ENCODE results near the gene FRG2C. TPM values are rescaled to one million over a fixed set of nuclear protein-coding genes. Genes with fewer than 3 reads are reported as not detected.
A peak's percentile ranks its signal among the peaks of the same experiment; 100 is the strongest.
"Not testable (repeated sequence)": the region's sequence is repeated elsewhere in the genome, so short reads cannot be mapped to it uniquely, and the experiment has no call there.

FRG2C gene
- total and polyA plus RNA-seq, 2 of the 4 experiments (the other 2 are of a cell fraction) = not detected

GRCh38 chr3:75669348-75670297 is 5.5 kb downstream of the FRG2C start:
- intact Hi-C loops (cut with micrococcal nuclease); H2AK5ac ChIP-seq (ENCODE audit: low read depth, low read length); H3K27ac ChIP-seq (ENCODE audit: insufficient read depth, low read length); H3K4me2 ChIP-seq (ENCODE audit: low read depth, low read length); H3K14ac ChIP-seq (replicated peaks; ENCODE audit: low read depth, low read length); H3K79me1 ChIP-seq (ENCODE audit: low read depth in 1 of 2, low read length in 2 of 2); H2BK5ac ChIP-seq (ENCODE audit: low read depth, low read length, poor library complexity, severe bottlenecking); H2BK20ac ChIP-seq (ENCODE audit: low read depth, low read length); H2AK9ac ChIP-seq (replicated peaks; ENCODE audit: low read depth, low read length, poor library complexity); H3K4me3 ChIP-seq (ENCODE audit: insufficient read depth, low read depth, low read length); H2BK120ac ChIP-seq (ENCODE audit: low read depth, low read length); H4K20me1 ChIP-seq (ENCODE audit: insufficient read depth, low read length); H3K18ac ChIP-seq (ENCODE audit: low read depth, low read length); H4K8ac ChIP-seq (ENCODE audit: low read depth in 2 of 2, low read length in 2 of 2); H3K36me3 ChIP-seq (ENCODE audit: control insufficient read depth, insufficient read depth, low read length); H3K9me1 ChIP-seq (ENCODE audit: insufficient read depth, low read length); H3K4ac ChIP-seq (ENCODE audit: low read depth, low read length); H3K4me1 ChIP-seq (ENCODE audit: control insufficient read depth, insufficient read depth, low read length); in situ Hi-C loops (cut with MboI; ENCODE audit: low sequenced_read_pairs); H3K56ac ChIP-seq (ENCODE audit: extremely low read depth, insufficient read depth, low read length); CTCF ChIA-PET; POLR2A ChIA-PET (ENCODE audit: unreplicated experiment); H3K23ac ChIP-seq (ENCODE audit: low read depth, low read length); H4K5ac ChIP-seq (ENCODE audit: low read depth, low read length); H2BK15ac ChIP-seq (ENCODE audit: low read depth, low read length); H4K91ac ChIP-seq (ENCODE audit: insufficient read depth, low read depth, low read length); H3K9ac ChIP-seq (ENCODE audit: low read depth, low read length); BruUV-seq (replicated peaks); dilution Hi-C loops (cut with HindIII; ENCODE audit: low sequenced_read_pairs, unreplicated experiment): not testable (repeated sequence)
- Histone ChIP-seq H3K27me3 (ENCODE audit: control insufficient read depth, insufficient read depth, low read length) (peaks cover 11% of the 10 kb centered on the region; the same call in 1 of the 2 replicates), H2AFZ (replicated peaks; ENCODE audit: low read length, poor library complexity) (peak overlapping the region; percentile 63), H3K9me3 (ENCODE audit: control insufficient read depth, insufficient read depth, low read length) (peaks cover 15% of the 10 kb centered on the region)
- DNase-seq (peak; percentile 12), ATAC-seq (ENCODE audit: low read depth) (peak; percentile 12)
- 27% methylated on average over 55 of the region's 71 CpGs; no CpG with 5 or more reads in 1 of the 2 experiments for WGBS, 2 experiments (ENCODE audit: extremely low coverage in 2 of 2, insufficient read length in 1 of 2)

GRCh38 chr3:75670298-75671286 is 6.5 kb downstream of the FRG2C start:
- H4K20me1 ChIP-seq (ENCODE audit: insufficient read depth, low read length); H4K91ac ChIP-seq (ENCODE audit: insufficient read depth, low read depth, low read length); H2AK9ac ChIP-seq (replicated peaks; ENCODE audit: low read depth, low read length, poor library complexity); in situ Hi-C loops (cut with MboI; ENCODE audit: low sequenced_read_pairs); H2BK20ac ChIP-seq (ENCODE audit: low read depth, low read length); H2AK5ac ChIP-seq (ENCODE audit: low read depth, low read length); H3K36me3 ChIP-seq (ENCODE audit: control insufficient read depth, insufficient read depth, low read length); H2AFZ ChIP-seq (replicated peaks; ENCODE audit: low read length, poor library complexity); H3K14ac ChIP-seq (replicated peaks; ENCODE audit: low read depth, low read length); CTCF ChIA-PET; BruUV-seq (replicated peaks); H3K4me1 ChIP-seq (ENCODE audit: control insufficient read depth, insufficient read depth, low read length); H3K79me1 ChIP-seq (ENCODE audit: low read depth in 1 of 2, low read length in 2 of 2); H3K9me1 ChIP-seq (ENCODE audit: insufficient read depth, low read length); POLR2A ChIA-PET (ENCODE audit: unreplicated experiment); H4K5ac ChIP-seq (ENCODE audit: low read depth, low read length); intact Hi-C loops (cut with micrococcal nuclease); H2BK5ac ChIP-seq (ENCODE audit: low read depth, low read length, poor library complexity, severe bottlenecking); H3K18ac ChIP-seq (ENCODE audit: low read depth, low read length); H4K8ac ChIP-seq (ENCODE audit: low read depth in 2 of 2, low read length in 2 of 2); H2BK120ac ChIP-seq (ENCODE audit: low read depth, low read length); H3K4ac ChIP-seq (ENCODE audit: low read depth, low read length); H2BK15ac ChIP-seq (ENCODE audit: low read depth, low read length); dilution Hi-C loops (cut with HindIII; ENCODE audit: low sequenced_read_pairs, unreplicated experiment); ATAC-seq (ENCODE audit: low read depth): not testable (repeated sequence)
- H3K27me3 ChIP-seq (ENCODE audit: control insufficient read depth, insufficient read depth, low read length) = peaks cover 11% of the 10 kb centered on the region; the same call in 1 of the 2 replicates
- peak overlapping the region; percentile 49; the same call in 1 of the 2 replicates for H3K4me2 ChIP-seq (ENCODE audit: low read depth, low read length)
- H3K23ac ChIP-seq (ENCODE audit: low read depth, low read length) = peak overlapping the region; percentile 38; the same call in 1 of the 2 replicates
- H3K27ac ChIP-seq (ENCODE audit: insufficient read depth, low read length) = peak overlapping the region; percentile 45
- H3K4me3 ChIP-seq (ENCODE audit: insufficient read depth, low read depth, low read length) = peak overlapping the region; percentile 31
- H3K9me3 ChIP-seq (ENCODE audit: control insufficient read depth, insufficient read depth, low read length) = peaks cover 15% of the 10 kb centered on the region
- 22% methylated on average over 35 of the region's 51 CpGs; no CpG with 5 or more reads in 1 of the 2 experiments for WGBS, 2 experiments (ENCODE audit: extremely low coverage in 2 of 2, insufficient read length in 1 of 2)
- peak; percentile 73 for DNase-seq
- peak overlapping the region; percentile 29 for H3K9ac ChIP-seq (ENCODE audit: low read depth, low read length)
- H3K56ac ChIP-seq (ENCODE audit: extremely low read depth, insufficient read depth, low read length) = peak overlapping the region; percentile 6; the same call in 1 of the 2 replicates

Measured in IMR-90 (cell line).